GM20000 (cell line): ENCODE results near the gene GCLC.

Experiments used
- DNase-seq: peaks from one replicate; pipeline ENCODE4 v3.0.0; 2012; ENCODE audit warnings: low spot score
- CTCF ChIP-seq: IDR thresholded peaks from 2 replicates; pipeline ENCODE4 v1.5.1; 2012; ENCODE audit warnings: mild to moderate bottlenecking, control low read depth; ENCODE audit errors: extremely low read depth, missing control alignments

Gene GCLC

GRCh38 chr6:53530346-53530745 is 14.6 kb downstream of the GCLC start:
- TF ChIP-seq CTCF = no peak
- no peak for DNase-seq

GRCh38 chr6:53529324-53530036 is 15.4 kb downstream of the GCLC start:
- TF ChIP-seq CTCF = no peak
- DNase-seq = no peak

- no peak for TF ChIP-seq CTCF
- no peak for DNase-seq
These were observed 16.8 kb downstream of the GCLC start for GRCh38 chr6:53528107-53528506.

- TF ChIP-seq CTCF = no peak
- DNase-seq = no peak
These were observed 17.6 kb downstream of the GCLC start for GRCh38 chr6:53527249-53527765.

GRCh38 chr6:53526000-53526399 is 18.9 kb downstream of the GCLC start:
- no peak for TF ChIP-seq CTCF
- DNase-seq = no peak

- no peak for TF ChIP-seq CTCF
- no peak for DNase-seq
These were observed 20.5 kb downstream of the GCLC start for GRCh38 chr6:53524455-53524815.

- no peak for DNase-seq
- no peak for TF ChIP-seq CTCF
These were observed 21.1 kb downstream of the GCLC start for GRCh38 chr6:53523511-53524454.
